GM23338 (cell line): ENCODE results near the gene KRTAP5-4. TPM values are rescaled to one million over a fixed set of nuclear protein-coding genes. Genes with fewer than 3 reads are reported as not detected.

Experiments used
- ATAC-seq: fragments of 200-7000 bp; cut with Tn5 transposase; 3 replicates; pipeline ENCODE4 v1.9.1; 2020
- DNase-seq: peaks from one replicate; pipeline ENCODE4 v3.0.0-alpha.2; 2015; ENCODE audit warnings: low spot score
- H2AFZ ChIP-seq: fragments of 200-600 bp; sonication (generic); 2 replicates; pipeline ENCODE4 v1.8.0; 2016; ENCODE audit warnings: antibody characterized with exemption, mild to moderate bottlenecking, moderate library complexity
- H3F3A ChIP-seq: fragments of 200-600 bp; sonication (generic); replicated peaks from 2 replicates; pipeline ENCODE4 v1.8.0; 2017; ENCODE audit warnings: antibody characterized with exemption, mixed run types, low read depth
- H3K27ac ChIP-seq: fragments of 200-600 bp; sonication (generic); 2 replicates; pipeline ENCODE4 v1.6.1; 2016; ENCODE audit warnings: low read depth
- H3K27me3 ChIP-seq: fragments of 200-600 bp; sonication (generic); 2 replicates; pipeline ENCODE4 v1.8.0; 2016; ENCODE audit warnings: mild to moderate bottlenecking, mixed run types, moderate library complexity; ENCODE audit not compliant: insufficient read depth
- H3K36me3 ChIP-seq: fragments of 200-600 bp; sonication (generic); 2 replicates; pipeline ENCODE4 v1.8.0; 2016; ENCODE audit warnings: mild to moderate bottlenecking; ENCODE audit not compliant: insufficient read depth
- H3K4me1 ChIP-seq: fragments of 200-600 bp; sonication (generic); 2 replicates; pipeline ENCODE4 v1.8.0; 2016; ENCODE audit warnings: mild to moderate bottlenecking, moderate library complexity; ENCODE audit not compliant: insufficient read depth
- H3K4me2 ChIP-seq: fragments of 200-600 bp; sonication (generic); 2 replicates; pipeline ENCODE4 v1.7.1; 2017; ENCODE audit warnings: mixed run types
- H3K4me3 ChIP-seq: fragments of 200-600 bp; sonication (generic); 2 replicates; pipeline ENCODE4 v1.6.1; 2016; ENCODE audit warnings: mixed run types
- H3K79me2 ChIP-seq: fragments of 200-600 bp; sonication (generic); replicated peaks from 2 replicates; pipeline ENCODE4 v1.8.0; 2017; ENCODE audit warnings: mild to moderate bottlenecking; ENCODE audit not compliant: insufficient read depth
- H3K9me2 ChIP-seq: fragments of 200-600 bp; sonication (generic); 2 replicates; pipeline ENCODE4 v1.8.0; 2017; ENCODE audit not compliant: insufficient read depth
- H4K20me1 ChIP-seq: fragments of 200-600 bp; sonication (generic); replicated peaks from 2 replicates; pipeline ENCODE4 v1.8.0; 2017; ENCODE audit warnings: mild to moderate bottlenecking; ENCODE audit not compliant: insufficient read depth
- H3K27ac Mint-ChIP-seq: 2 replicates; pipeline ENCODE4 v1.8.0; 2020; ENCODE audit warnings: inconsistent platforms, mild to moderate bottlenecking, moderate library complexity, mixed read lengths
- H3K27me3 Mint-ChIP-seq: 3 replicates; pipeline ENCODE4 v1.8.0; 2022; ENCODE audit warnings: low read depth, mild to moderate bottlenecking, moderate library complexity, mixed read lengths, inconsistent platforms; ENCODE audit not compliant: insufficient read depth, poor library complexity
- H3K36me3 Mint-ChIP-seq: 3 replicates; pipeline ENCODE4 v1.8.0; 2021; ENCODE audit warnings: low read depth, mild to moderate bottlenecking, inconsistent platforms, moderate library complexity, mixed read lengths
- H3K4me1 Mint-ChIP-seq: 3 replicates; pipeline ENCODE4 v1.8.0; 2020; ENCODE audit warnings: mild to moderate bottlenecking, inconsistent platforms, mixed read lengths
- H3K4me3 Mint-ChIP-seq: 3 replicates; pipeline ENCODE4 v1.8.0; 2021; ENCODE audit warnings: moderate library complexity, mild to moderate bottlenecking, inconsistent platforms, mixed read lengths
- H3K9me3 Mint-ChIP-seq: 3 replicates; pipeline ENCODE4 v1.8.0; 2020; ENCODE audit warnings: moderate library complexity, mild to moderate bottlenecking, inconsistent platforms, mixed read lengths
- CREB1 ChIP-seq: fragments of 250-450 bp; sonication (Bioruptor Pico); IDR thresholded peaks from 2 replicates; pipeline ENCODE4 v1.5.0; 2020; ENCODE audit warnings: low read depth, mild to moderate bottlenecking, moderate library complexity
- CTCF ChIP-seq, 2 experiments: fragments of 200-600 bp in 1 of 2; sonication (generic) in 1 of 2; conservative IDR thresholded peaks; 2 replicates each; pipeline versions ENCODE4 v1.5.1 to v1.6.1; 2016 to 2017; ENCODE audit warnings: antibody characterized with exemption in 2 of 2, low read depth in 2 of 2, mild to moderate bottlenecking in 2 of 2, moderate library complexity in 1 of 2
- EZH2phosphoT487 ChIP-seq: fragments of 200-600 bp; sonication (generic); IDR thresholded peaks from one replicate; pipeline ENCODE4 v1.8.1; 2018; ENCODE audit warnings: antibody characterized with exemption; ENCODE audit not compliant: unreplicated experiment
- REST ChIP-seq: IDR thresholded peaks from one replicate; pipeline ENCODE4 v1.6.1; 2018; ENCODE audit warnings: antibody characterized with exemption; ENCODE audit not compliant: unreplicated experiment
- ZNF331 ChIP-seq: fragments of 250-450 bp; sonication (Bioruptor Pico); IDR thresholded peaks from 2 replicates; pipeline ENCODE4 v1.5.0; 2020; ENCODE audit warnings: low read depth, mild to moderate bottlenecking, moderate library complexity
- ZNF462 ChIP-seq: fragments of 250-450 bp; sonication (Bioruptor Pico); IDR thresholded peaks from 2 replicates; pipeline ENCODE4 v1.5.0; 2020; ENCODE audit warnings: mild to moderate bottlenecking, moderate library complexity
- polyA plus RNA-seq: library from polyadenylated mRNA; unstranded; fragments of >200 nt; fragmentation: Nextera tagmentation; extraction: Ambion mirVana; gene quantifications from 2 replicates; pipeline ENCODE4 v1.2.1, GENCODE V29; 2016
- total RNA-seq: library from RNA; depleted of rRNA; stranded (reverse); fragments of >200 nt; shearing (Covaris generic); gene quantifications from 2 replicates; pipeline ENCODE4 v1.2.3, GENCODE V29; 2014

Gene KRTAP5-4
- total and polyA plus RNA-seq, 2 experiments from 2014 or later = not detected

GRCh38 chr11:1655168-1656060 is 33.5 kb upstream of the KRTAP5-4 start:
- Histone ChIP-seq H3F3A (no peaks in the 10 kb centered on the region), H3K36me3 (no peaks in the 10 kb centered on the region), H3K27me3 (no peaks in the 10 kb centered on the region), H3K4me1 (no peaks in the 10 kb centered on the region), H3K9me2 (no peaks in the 10 kb centered on the region), H3K27ac (no peak overlapping the region), H2AFZ (no peak overlapping the region), H4K20me1 (no peaks in the 10 kb centered on the region), H3K79me2 (no peaks in the 10 kb centered on the region), H3K4me2 (no peak overlapping the region), H3K4me3 (no peak overlapping the region)
- Mint-ChIP-seq H3K9me3 (no peaks in the 10 kb centered on the region), H3K4me3 (no peak overlapping the region), H3K27ac (no peak overlapping the region), H3K27me3 (peaks cover 9% of the 10 kb centered on the region), H3K36me3 (no peaks in the 10 kb centered on the region), H3K4me1 (peaks cover 6% of the 10 kb centered on the region; the same call in 2 of the 3 replicates)
- no peak for TF ChIP-seq ZNF462 (CRISPR knock-in tag)
- TF ChIP-seq CREB1 (CRISPR knock-in tag) = no peak
- TF ChIP-seq ZNF331 (CRISPR knock-in tag) = no peak
- TF ChIP-seq EZH2phosphoT487 = no peak
- no peak for TF ChIP-seq REST
- TF ChIP-seq CTCF (conservative IDR thresholded peaks at IDR 0.05; ENCODE audit: low read depth in 2 of 2) = no peak
- no peak for ATAC-seq
- no peak for DNase-seq
